Osteoblast (primary cell): Measurements from ENCODE around the gene APOL4. TPM values are rescaled to one million over a fixed set of nuclear protein-coding genes. Genes with fewer than 3 reads are reported as not detected.
"Not testable (repeated sequence)": the region's sequence is repeated elsewhere in the genome, so short reads cannot be mapped to it uniquely, and the experiment has no call there.

Experiments used
- DNase-seq: peaks from one replicate; pipeline ENCODE4 v3.0.0; 2011; ENCODE audit warnings: low spot score, mixed read lengths; ENCODE audit not compliant: insufficient read length; ENCODE audit errors: missing footprints
- H2AFZ ChIP-seq: 2 replicates; pipeline ENCODE4 v1.6.0; 2011; ENCODE audit warnings: mild to moderate bottlenecking, low read length
- H3K27ac ChIP-seq: 2 replicates; pipeline ENCODE4 v1.5.1; 2011; ENCODE audit warnings: mild to moderate bottlenecking, low read depth, low read length, moderate library complexity
- H3K27me3 ChIP-seq: 2 replicates; pipeline ENCODE4 v1.6.0; 2012; ENCODE audit warnings: mild to moderate bottlenecking, control low read depth, inconsistent platforms, low read length, moderate library complexity; ENCODE audit not compliant: insufficient read depth
- H3K36me3 ChIP-seq: 2 replicates; pipeline ENCODE4 v1.5.1; 2011; ENCODE audit warnings: mild to moderate bottlenecking, low read length, control low read depth, moderate library complexity; ENCODE audit not compliant: insufficient read depth
- H3K4me1 ChIP-seq: 2 replicates; pipeline ENCODE4 v1.5.1; 2011; ENCODE audit warnings: mild to moderate bottlenecking, low read length, control low read depth, moderate library complexity; ENCODE audit not compliant: insufficient read depth
- H3K4me2 ChIP-seq: 2 replicates; pipeline ENCODE4 v1.6.0; 2011; ENCODE audit warnings: mild to moderate bottlenecking, low read length; ENCODE audit not compliant: insufficient read depth
- H3K4me3 ChIP-seq: fragments of 200-600 bp; sonication (generic); 3 replicates; pipeline ENCODE4 v1.5.1; 2012; ENCODE audit warnings: mild to moderate bottlenecking, low read length, inconsistent platforms; ENCODE audit not compliant: insufficient read depth
- H3K79me2 ChIP-seq: 2 replicates; pipeline ENCODE4 v1.6.0; 2012; ENCODE audit warnings: mild to moderate bottlenecking, low read length, control low read depth, inconsistent platforms; ENCODE audit not compliant: insufficient read depth
- H3K9me3 ChIP-seq: 2 replicates; pipeline ENCODE4 v1.5.1; 2011; ENCODE audit warnings: low read depth, low read length, control low read depth
- H4K20me1 ChIP-seq: 2 replicates; pipeline ENCODE4 v1.6.0; 2012; ENCODE audit warnings: mild to moderate bottlenecking, low read length, control low read depth; ENCODE audit not compliant: insufficient read depth
- total RNA-seq: library from RNA; depleted of rRNA; stranded (reverse); fragments of >200 nt; gene quantifications from 2 replicates; pipeline ENCODE4 v1.2.3, GENCODE V29; 2012
- TF ChIP-seq, protein P1 (sequence below): IDR thresholded peaks from 2 replicates; pipeline ENCODE4 v1.5.1; 2011; ENCODE audit warnings: mild to moderate bottlenecking, low read depth, low read length, moderate library complexity; ENCODE audit errors: extremely low read depth

Gene APOL4
- total RNA-seq, 1 donor, result 2.9 TPM

DNA sequence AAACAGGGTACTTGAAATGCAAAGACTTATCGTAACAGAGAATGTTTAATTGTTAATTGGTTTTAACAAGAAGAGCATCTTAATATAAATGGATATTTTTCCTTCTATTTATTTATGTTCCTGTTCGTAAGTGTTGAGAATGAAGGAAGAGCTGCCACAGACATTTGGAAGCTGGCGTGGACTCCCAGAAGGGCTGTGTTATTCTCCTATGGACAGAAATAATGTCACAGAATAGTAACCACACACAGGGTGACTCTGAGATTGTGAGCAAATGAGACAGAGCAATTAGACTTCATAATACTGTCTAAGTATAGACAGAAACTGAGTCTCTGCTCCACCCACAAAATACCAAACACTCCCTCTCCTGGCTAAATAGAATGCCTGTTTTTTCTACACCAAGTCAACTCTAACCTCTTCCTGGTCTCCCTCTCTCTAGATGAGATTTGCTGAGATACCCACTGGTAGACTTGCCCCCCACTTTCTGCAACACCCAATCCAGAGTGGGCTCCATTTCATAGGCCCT, 47.1 kb downstream of the APOL4 start:
- no peak overlapping the region for H2AFZ ChIP-seq
- no peaks in the 10 kb centered on the region for H4K20me1 ChIP-seq
- H3K27ac ChIP-seq, result no peak overlapping the region
- H3K9me3 ChIP-seq, result no peaks in the 10 kb centered on the region
- DNase-seq, result no peak
- H3K27me3 ChIP-seq, result no peaks in the 10 kb centered on the region
- H3K4me1 ChIP-seq, result peaks cover 50% of the 10 kb centered on the region
- TF ChIP-seq, protein P1, sequence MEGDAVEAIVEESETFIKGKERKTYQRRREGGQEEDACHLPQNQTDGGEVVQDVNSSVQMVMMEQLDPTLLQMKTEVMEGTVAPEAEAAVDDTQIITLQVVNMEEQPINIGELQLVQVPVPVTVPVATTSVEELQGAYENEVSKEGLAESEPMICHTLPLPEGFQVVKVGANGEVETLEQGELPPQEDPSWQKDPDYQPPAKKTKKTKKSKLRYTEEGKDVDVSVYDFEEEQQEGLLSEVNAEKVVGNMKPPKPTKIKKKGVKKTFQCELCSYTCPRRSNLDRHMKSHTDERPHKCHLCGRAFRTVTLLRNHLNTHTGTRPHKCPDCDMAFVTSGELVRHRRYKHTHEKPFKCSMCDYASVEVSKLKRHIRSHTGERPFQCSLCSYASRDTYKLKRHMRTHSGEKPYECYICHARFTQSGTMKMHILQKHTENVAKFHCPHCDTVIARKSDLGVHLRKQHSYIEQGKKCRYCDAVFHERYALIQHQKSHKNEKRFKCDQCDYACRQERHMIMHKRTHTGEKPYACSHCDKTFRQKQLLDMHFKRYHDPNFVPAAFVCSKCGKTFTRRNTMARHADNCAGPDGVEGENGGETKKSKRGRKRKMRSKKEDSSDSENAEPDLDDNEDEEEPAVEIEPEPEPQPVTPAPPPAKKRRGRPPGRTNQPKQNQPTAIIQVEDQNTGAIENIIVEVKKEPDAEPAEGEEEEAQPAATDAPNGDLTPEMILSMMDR, result no peak
- H3K4me2 ChIP-seq, result no peak overlapping the region
- no peak overlapping the region for H3K4me3 ChIP-seq
- no peaks in the 10 kb centered on the region for H3K36me3 ChIP-seq
- H3K79me2 ChIP-seq, result no peaks in the 10 kb centered on the region

DNA sequence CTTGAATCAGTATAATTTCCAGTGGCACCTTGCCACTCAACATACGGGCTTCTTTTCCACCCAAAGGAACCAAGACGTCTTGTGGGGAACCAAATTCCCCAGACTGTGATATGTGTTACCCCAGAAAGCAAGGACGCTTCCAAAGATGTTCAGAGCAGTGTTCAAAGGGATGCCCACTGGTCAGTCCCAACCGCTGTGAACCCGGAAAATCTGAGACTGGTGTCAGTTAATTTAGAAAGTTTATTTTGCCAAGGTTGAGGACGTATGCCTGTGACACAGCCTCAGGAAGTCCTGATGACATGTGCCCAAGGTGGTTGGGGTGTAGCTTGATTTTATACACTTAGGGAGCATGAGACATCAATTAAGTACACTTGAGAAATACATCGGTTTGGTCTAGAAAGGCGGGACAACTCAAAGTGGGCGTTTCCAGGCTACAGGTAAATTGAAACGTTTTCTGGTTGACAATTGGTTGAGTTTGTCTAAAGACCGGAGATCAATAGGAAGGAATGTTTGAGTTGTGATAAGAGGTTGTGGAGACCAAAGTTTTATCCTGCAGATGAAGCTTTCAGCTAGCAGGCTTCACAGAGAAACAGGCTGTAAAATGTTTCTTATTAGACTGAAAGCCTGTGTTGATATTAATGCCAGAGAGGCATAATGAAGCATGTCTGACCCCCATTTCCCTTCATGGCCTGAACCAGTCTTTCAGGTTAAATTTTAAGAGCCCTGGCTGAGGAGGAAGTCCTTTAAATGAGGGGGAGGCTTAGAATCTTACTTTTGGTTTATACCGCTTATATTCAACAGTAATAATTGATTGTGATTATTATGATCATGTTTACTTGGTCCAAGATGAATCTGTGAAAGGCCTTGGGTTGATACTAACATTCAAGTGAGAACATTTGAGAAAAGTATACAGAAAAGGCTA, 47.8 kb downstream of the APOL4 start:
- no peak overlapping the region for H3K27ac ChIP-seq
- H3K27me3 ChIP-seq, result no peaks in the 10 kb centered on the region
- DNase-seq, result no peak

DNA sequence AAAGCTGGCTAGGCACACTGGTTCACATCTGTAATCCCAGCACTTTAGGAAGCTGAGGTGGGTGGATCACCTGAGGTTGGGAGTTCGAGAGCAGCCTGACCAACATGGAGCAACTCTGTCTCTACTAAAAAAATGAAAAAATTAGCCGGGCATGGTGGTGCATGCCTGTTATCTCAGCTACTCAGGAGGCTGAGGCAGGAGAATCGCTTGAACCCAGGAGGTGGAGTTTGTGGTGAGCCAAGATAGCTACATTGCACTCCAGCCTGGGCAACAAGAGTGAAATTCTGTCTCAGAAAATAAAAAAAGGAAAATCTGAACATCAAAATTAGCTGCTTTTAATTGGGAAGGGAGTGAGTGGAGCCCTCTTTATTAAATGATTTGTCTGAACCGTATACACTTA, 48.8 kb downstream of the APOL4 start:
- H3K4me1 ChIP-seq, result peaks cover 57% of the 10 kb centered on the region
- DNase-seq, H3K4me2 ChIP-seq: not testable (repeated sequence)

More for the DNA sequence above, 47.8 kb downstream of the APOL4 start:
- TF ChIP-seq, protein P1, result no peak
- Histone ChIP-seq H3K9me3 (no peaks in the 10 kb centered on the region), H3K4me2 (no peak overlapping the region), H3K36me3 (no peaks in the 10 kb centered on the region), H3K4me3 (no peak overlapping the region), H2AFZ (no peak overlapping the region), H3K79me2 (no peaks in the 10 kb centered on the region), H4K20me1 (no peaks in the 10 kb centered on the region), H3K4me1 (peaks cover 57% of the 10 kb centered on the region)

DNA sequence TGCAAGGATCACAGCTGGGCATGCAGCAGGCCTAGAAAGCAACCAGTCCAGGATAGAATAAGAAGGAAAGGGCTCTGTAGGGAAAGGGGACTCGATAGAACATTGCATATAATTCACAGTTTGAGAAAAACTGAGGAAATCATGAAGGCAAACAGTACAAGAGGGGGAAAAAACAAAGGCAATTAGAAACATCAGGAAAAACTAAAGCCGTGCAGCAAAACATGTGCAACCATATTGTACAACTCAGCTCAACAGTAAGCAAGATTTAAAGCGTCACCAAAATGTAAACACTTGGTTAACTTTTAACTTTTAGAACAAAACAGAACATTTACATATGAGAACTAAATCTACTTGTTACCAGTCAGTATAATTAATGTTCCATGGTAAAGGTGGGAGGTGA, 49.5 kb downstream of the APOL4 start:
- Histone ChIP-seq H3K79me2 (no peaks in the 10 kb centered on the region), H3K9me3 (no peaks in the 10 kb centered on the region)
- TF ChIP-seq, protein P1, result no peak

More for the DNA sequence above, 48.8 kb downstream of the APOL4 start:
- not testable (repeated sequence) for H3K27ac ChIP-seq, H4K20me1 ChIP-seq, H2AFZ ChIP-seq, H3K79me2 ChIP-seq, H3K9me3 ChIP-seq, H3K27me3 ChIP-seq, H3K4me3 ChIP-seq, H3K36me3 ChIP-seq

More for the DNA sequence above, 49.5 kb downstream of the APOL4 start:
- H3K4me1 ChIP-seq, result peaks cover 52% of the 10 kb centered on the region
- H3K36me3 ChIP-seq, result no peaks in the 10 kb centered on the region
- no peak overlapping the region for H3K4me3 ChIP-seq
- DNase-seq, result no peak
- no peak overlapping the region for H2AFZ ChIP-seq
- no peaks in the 10 kb centered on the region for H3K27me3 ChIP-seq
- H3K4me2 ChIP-seq, result no peak overlapping the region
- no peak overlapping the region for H3K27ac ChIP-seq
- no peaks in the 10 kb centered on the region for H4K20me1 ChIP-seq
